Gastrocnemius medialis (tissue), 4 donors: ENCODE measurements around the gene CRACDL. TPM values are rescaled to one million over a fixed set of nuclear protein-coding genes. Genes with fewer than 3 reads are reported as not detected.

Experiments
- ATAC-seq, 2 donors: fragments of 150-250 bp; one replicate each; pipeline ENCODE4 v1.9.1; 2016
- DNase-seq, 2 donors: peaks; one replicate each; pipeline ENCODE4 v3.0.0-alpha.2; 2019
- H3K27ac ChIP-seq, 4 donors: fragments of 200-600 bp; sonication (generic); 1 replicate in 1 of 4; 2 replicates in 3 of 4; pipeline ENCODE4 v1.5.1; 2016 to 2018; ENCODE audit warnings: mild to moderate bottlenecking in 2 of 4, moderate library complexity in 1 of 4
- H3K27me3 ChIP-seq, 3 donors: fragments of 200-600 bp; sonication (generic) in 2 of 3; 1 replicate in 1 of 3; 2 replicates in 2 of 3; pipeline versions ENCODE4 v1.5.1 to v1.6.0; 2016 to 2019; ENCODE audit warnings: mild to moderate bottlenecking in 1 of 3, moderate library complexity in 1 of 3
- H3K36me3 ChIP-seq, 2 donors: fragments of 200-600 bp; sonication (generic) in 1 of 2; one replicate each; pipeline ENCODE4 v1.5.1; 2017 to 2018
- H3K4me1 ChIP-seq, 2 donors: fragments of 200-600 bp; sonication (generic) in 1 of 2; one replicate each; pipeline ENCODE4 v1.5.1; 2016 to 2017; ENCODE audit warnings: mild to moderate bottlenecking in 2 of 2
- H3K4me3 ChIP-seq, 4 donors: fragments of 200-600 bp; sonication (generic) in 3 of 4; 1 replicate in 1 of 4; 2 replicates in 3 of 4; pipeline ENCODE4 v1.5.1; 2016 to 2019; ENCODE audit warnings: mild to moderate bottlenecking in 2 of 4
- H3K9me3 ChIP-seq, 3 donors: fragments of 200-600 bp; sonication (generic) in 2 of 3; 1 replicate in 1 of 3; 2 replicates in 2 of 3; pipeline ENCODE4 v1.5.1; 2016 to 2019
- CTCF ChIP-seq, 5 experiments: fragments of 450-650 bp in 3 of 5; fragments of 200-600 bp in 2 of 5; sonication (generic) in 2 of 5; IDR thresholded peaks in 4 of 5; conservative IDR thresholded peaks in 1 of 5; 1 replicate in 4 of 5; 2 replicates in 1 of 5; pipeline ENCODE4 v1.5.1; 2016 to 2019; ENCODE audit warnings: antibody characterized with exemption in 5 of 5, mild to moderate bottlenecking in 3 of 5, moderate library complexity in 3 of 5
- POLR2A ChIP-seq, 2 donors: fragments of 450-650 bp; IDR thresholded peaks; one replicate each; pipeline ENCODE4 v1.6.1; 2017; ENCODE audit warnings: antibody characterized with exemption in 2 of 2, mild to moderate bottlenecking in 2 of 2, moderate library complexity in 2 of 2
- in situ Hi-C, 4 donors: fragments of 200-750 bp; cut with MboI; loops; one replicate each; pipeline versions ENCODE4 v1.15.0 to v1.8.0; 2017; ENCODE audit warnings: low sequenced_read_pairs in 4 of 4
- intact Hi-C: fragments of 100-400 bp; cut with DNase I; formaldehyde crosslinking; loops from one replicate; pipeline ENCODE4 v1.15.1; 2023; ENCODE audit warnings: low total_unique reads
- total RNA-seq, 4 donors: library from RNA; depleted of rRNA; stranded (reverse); fragments of >200 nt; gene quantifications; one replicate each; pipeline versions ENCODE4 v1.1.0 to v1.2.3, GENCODE V29; 2016

CRACDL gene
- total RNA-seq, 4 donors from 2014 or later = 0.71 to 18.2 (median 2.9) TPM

DNA sequence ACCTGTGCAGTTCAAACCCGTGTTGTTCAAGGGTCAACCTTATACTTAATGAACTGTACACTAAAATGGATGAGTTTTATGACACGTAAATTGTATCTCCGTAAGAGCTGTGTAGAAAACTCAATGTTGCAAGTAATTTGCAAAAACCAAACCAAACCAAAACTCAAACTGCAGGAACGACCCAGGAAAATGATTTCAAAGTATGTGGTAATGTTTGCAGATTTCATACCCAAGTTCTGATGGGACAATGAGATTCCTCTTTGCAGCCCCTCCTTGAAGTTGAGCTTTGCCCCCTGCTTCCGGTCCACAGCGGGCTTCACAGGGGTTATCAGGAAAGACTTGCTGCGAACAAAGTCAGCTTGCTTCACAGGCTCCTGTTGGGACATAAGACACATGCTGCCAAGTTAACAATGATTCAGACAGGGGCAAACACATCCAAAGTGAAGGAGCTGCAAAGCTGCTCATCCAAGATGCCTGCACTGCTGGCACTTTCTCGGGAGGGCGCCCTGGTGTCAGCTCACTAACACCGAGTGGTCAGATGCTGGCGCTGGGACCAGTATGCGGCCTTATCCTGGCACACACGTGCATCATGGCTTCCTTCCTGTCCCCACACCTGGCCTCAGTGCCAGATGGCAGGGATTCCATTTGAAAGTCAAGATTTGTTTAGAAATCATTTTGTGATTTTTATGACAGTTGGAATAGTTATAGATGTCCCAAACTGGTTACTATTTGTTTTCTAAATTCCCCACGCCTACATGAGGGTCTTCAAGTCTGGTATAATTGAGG lies 139.9 kb downstream of the CRACDL start:
- TF ChIP-seq POLR2A (IDR thresholded peaks at IDR 0.05) = no peak
- TF ChIP-seq CTCF (IDR thresholded peaks at IDR 0.05 in 4 of 5, conservative IDR thresholded peaks at IDR 0.05 in 1 of 5) = no peak
- ATAC-seq = no peak
- Histone ChIP-seq H3K27me3 (no peaks in the 10 kb centered on the region), H3K4me3 (no peak overlapping the region), H3K9me3 (no peaks in the 10 kb centered on the region), H3K4me1 (no peaks in the 10 kb centered on the region), H3K36me3 (no peaks in the 10 kb centered on the region), H3K27ac (no peak overlapping the region)
- in situ Hi-C loops = no loop called here
- DNase-seq = no peak
- intact Hi-C loops = no loop called here

- Histone ChIP-seq H3K9me3 (no peaks in the 10 kb centered on the region), H3K4me3 (no peak overlapping the region), H3K27ac (peak overlapping the region in 1 of 4 donors; percentile 9), H3K36me3 (no peaks in the 10 kb centered on the region), H3K27me3 (no peaks in the 10 kb centered on the region), H3K4me1 (no peaks in the 10 kb centered on the region)
- no peak for DNase-seq
- ATAC-seq = no peak
- TF ChIP-seq CTCF (IDR thresholded peaks at IDR 0.05 in 4 of 5, conservative IDR thresholded peaks at IDR 0.05 in 1 of 5) = no peak
- TF ChIP-seq POLR2A (IDR thresholded peaks at IDR 0.05) = no peak
- in situ Hi-C loops = no loop called here
- intact Hi-C loops = no loop called here
These were observed 141.9 kb downstream of the CRACDL start for GRCh38 chr2:98793897-98794830.

GRCh38 chr2:98793275-98793674 lies 142.8 kb downstream of the CRACDL start:
- ATAC-seq (no peak), DNase-seq (no peak)
- H3K4me1 ChIP-seq = no peaks in the 10 kb centered on the region
- TF ChIP-seq CTCF (IDR thresholded peaks at IDR 0.05 in 4 of 5, conservative IDR thresholded peaks at IDR 0.05 in 1 of 5) (no peak), POLR2A (IDR thresholded peaks at IDR 0.05) (no peak)
- H3K4me3 ChIP-seq = no peak overlapping the region
- in situ Hi-C loops = no loop called here
- no peaks in the 10 kb centered on the region for H3K27me3 ChIP-seq
- H3K9me3 ChIP-seq = no peaks in the 10 kb centered on the region
- H3K27ac ChIP-seq = no peak overlapping the region
- intact Hi-C loops = no loop called here
- no peaks in the 10 kb centered on the region for H3K36me3 ChIP-seq

DNA sequence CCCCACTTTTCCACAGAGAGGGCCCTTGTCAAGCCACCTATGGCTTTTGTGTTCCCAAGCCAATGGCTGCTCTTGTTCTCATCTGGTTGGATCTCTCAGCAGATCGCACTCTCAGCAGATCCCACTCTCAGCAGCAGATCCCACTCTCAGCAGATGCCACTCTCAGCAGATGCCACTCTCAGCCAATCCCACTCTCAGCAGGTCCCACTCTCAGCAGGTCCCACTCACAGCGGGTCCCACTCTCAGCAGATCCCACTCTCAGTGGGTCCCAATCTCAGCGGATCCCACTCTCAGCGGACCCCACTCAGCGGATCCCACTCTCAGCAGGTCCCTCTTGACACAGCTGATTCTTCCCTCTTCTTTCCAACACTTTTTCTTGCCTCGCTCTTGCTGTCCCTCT lies 145.8 kb downstream of the CRACDL start:
- Histone ChIP-seq H3K9me3 (no peaks in the 10 kb centered on the region), H3K27ac (no peak overlapping the region), H3K27me3 (no peaks in the 10 kb centered on the region), H3K36me3 (no peaks in the 10 kb centered on the region), H3K4me3 (no peak overlapping the region), H3K4me1 (no peaks in the 10 kb centered on the region)
- intact Hi-C loops = no loop called here
- TF ChIP-seq CTCF (IDR thresholded peaks at IDR 0.05 in 4 of 5, conservative IDR thresholded peaks at IDR 0.05 in 1 of 5) = no peak
- TF ChIP-seq POLR2A (IDR thresholded peaks at IDR 0.05) = no peak
- ATAC-seq (no peak), DNase-seq (no peak)
- in situ Hi-C loops = no loop called here
